GM12874 (cell line): ENCODE results near the gene YIPF3.

Source experiments
- CTCF ChIP-seq: IDR thresholded peaks from 2 replicates; pipeline ENCODE4 v1.5.1; 2011; ENCODE audit warnings: low read depth, mild to moderate bottlenecking, control low read depth, low read length, moderate library complexity; ENCODE audit not compliant: insufficient read depth

Gene YIPF3

DNA sequence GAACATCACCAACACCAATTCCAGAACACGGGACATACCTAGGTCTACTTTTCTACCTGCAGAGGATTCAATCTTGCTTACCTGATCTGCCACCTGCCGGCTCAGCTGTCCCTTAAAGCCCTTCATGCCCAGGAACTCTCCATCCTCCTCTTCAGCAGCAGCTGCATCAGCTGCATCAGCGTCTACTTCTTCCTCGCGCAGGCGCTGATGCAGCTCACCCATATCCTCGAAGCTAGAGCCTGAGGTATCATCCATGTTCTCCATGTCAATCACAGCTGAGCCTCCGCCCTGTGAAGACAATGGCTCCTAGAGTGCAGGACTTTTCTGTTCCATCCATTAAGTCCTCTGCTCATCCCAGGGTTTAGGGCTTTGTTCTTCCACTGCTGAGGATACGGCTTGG lies 918 bp downstream of the YIPF3 start:
- TF ChIP-seq CTCF: no peak

GRCh38 chr6:43511824-43512415 lies 4.8 kb downstream of the YIPF3 start:
- TF ChIP-seq CTCF: no peak

DNA sequence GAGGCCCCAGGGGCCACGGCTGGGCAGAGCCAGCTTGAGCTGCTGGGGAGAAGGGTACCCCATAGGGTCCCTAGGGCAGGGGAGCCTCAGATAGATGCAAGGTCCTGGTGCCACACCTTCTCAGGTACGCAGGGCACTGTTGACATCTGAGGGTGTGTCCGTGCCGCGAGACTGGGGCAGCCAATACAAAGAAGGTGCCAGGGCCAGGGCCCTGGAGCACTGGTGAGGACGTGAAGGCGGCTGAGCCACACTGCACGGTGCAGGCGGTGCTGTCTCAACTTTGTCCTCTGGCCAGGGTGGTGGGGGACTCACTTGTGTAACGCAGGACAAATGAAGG lies 5.9 kb downstream of the YIPF3 start:
- TF ChIP-seq CTCF: no peak

DNA sequence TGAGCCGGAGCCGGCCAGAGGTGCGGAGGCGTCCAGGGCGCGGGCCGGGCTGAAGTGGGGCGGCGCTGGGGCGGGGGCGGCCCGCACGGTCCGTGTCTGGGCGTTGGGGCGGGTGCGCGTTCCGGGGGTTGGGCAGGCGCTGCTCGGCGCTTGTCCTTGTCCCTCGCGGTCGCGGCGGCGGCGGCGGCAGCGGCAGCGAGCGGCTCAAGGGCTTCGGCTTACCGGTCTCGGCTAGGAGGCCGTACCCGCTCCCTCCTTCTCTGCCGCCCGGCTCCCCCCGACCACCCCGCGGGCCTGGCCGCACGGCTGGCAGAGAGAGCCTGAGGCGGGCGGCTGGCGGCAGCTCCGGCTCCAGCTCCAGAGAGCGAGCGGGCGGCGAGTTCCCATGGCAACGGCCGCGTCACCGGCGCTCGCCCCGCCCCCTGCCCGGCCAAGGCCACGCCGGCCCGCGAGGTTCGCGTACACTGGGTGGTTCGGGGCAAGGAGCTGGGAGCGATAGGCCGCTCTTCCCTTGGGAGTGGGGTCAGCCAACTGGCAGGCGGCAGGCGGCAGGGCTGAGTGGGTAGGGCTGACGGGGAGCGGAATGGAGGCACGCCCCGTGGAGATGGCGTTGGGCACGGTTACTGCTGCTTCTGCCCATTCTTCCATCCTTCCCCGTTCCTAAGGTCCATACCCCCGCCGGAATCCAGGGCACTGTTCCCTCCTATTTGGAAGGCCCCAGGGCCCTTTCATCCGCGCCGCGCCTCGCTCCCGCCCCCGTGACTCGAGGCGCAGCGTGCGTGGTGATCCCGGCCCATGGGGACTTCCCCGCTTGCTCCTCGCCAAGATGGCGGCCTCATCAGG lies 6.5 kb downstream of the YIPF3 start, which contains the start of gene LRRC73:
LRRC73 (minus strand) TSS at position 363 of the 843 bp plus-strand sequence. CDS start 561 bp downstream, outside the sequence.
- no peak for TF ChIP-seq CTCF

- no peak for TF ChIP-seq CTCF
These were observed 7.4 kb downstream of the YIPF3 start for GRCh38 chr6:43509142-43509983.

DNA sequence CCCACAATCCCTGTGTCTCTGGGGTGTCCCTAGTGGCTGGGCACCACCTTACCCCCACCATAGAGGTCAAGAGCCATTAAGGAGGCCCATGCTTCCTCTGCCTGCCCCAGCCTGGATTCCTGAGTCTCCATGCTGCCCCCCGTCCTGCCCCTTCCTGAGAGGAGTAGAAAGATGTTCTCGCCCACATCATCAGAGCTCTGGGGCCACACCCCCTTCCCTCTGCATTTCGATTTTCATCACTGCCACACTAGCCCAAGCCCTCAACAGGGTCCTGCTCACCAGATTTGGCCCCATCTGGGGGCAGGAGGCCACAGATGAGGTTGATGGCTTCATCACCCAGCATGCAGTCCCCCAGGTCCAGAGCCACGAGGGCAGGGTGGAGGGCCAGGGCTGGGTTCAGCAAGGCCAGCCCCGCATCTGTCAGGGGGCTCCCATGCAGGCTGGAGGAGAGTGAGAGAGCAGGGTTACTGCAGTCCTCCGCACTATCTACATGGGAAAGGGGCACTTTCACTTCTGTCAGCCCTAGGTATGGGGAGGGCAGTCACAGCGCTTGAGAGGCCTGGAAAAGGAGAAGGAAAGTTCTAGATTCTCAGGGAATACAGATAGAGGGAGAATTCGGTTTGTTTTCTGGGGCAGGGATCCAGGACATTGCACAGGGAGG lies 8.1 kb downstream of the YIPF3 start:
- TF ChIP-seq CTCF: 0 out of 2 replicates have a peak, but pooled peaks have one; percentile 11
